GM23338 (cell line): ENCODE measurements around the gene MAPK13. TPM values are rescaled to one million over a fixed set of nuclear protein-coding genes. Genes with fewer than 3 reads are reported as not detected.

Source experiments
- ATAC-seq: fragments of 200-7000 bp; cut with Tn5 transposase; 3 replicates; pipeline ENCODE4 v1.9.1; 2020
- DNase-seq: peaks from one replicate; pipeline ENCODE4 v3.0.0-alpha.2; 2015; ENCODE audit warnings: low spot score
- H2AFZ ChIP-seq: fragments of 200-600 bp; sonication (generic); 2 replicates; pipeline ENCODE4 v1.8.0; 2016; ENCODE audit warnings: antibody characterized with exemption, mild to moderate bottlenecking, moderate library complexity
- H3F3A ChIP-seq: fragments of 200-600 bp; sonication (generic); replicated peaks from 2 replicates; pipeline ENCODE4 v1.8.0; 2017; ENCODE audit warnings: antibody characterized with exemption, mixed run types, low read depth
- H3K27ac ChIP-seq: fragments of 200-600 bp; sonication (generic); 2 replicates; pipeline ENCODE4 v1.6.1; 2016; ENCODE audit warnings: low read depth
- H3K27me3 ChIP-seq: fragments of 200-600 bp; sonication (generic); 2 replicates; pipeline ENCODE4 v1.8.0; 2016; ENCODE audit warnings: mild to moderate bottlenecking, mixed run types, moderate library complexity; ENCODE audit not compliant: insufficient read depth
- H3K36me3 ChIP-seq: fragments of 200-600 bp; sonication (generic); 2 replicates; pipeline ENCODE4 v1.8.0; 2016; ENCODE audit warnings: mild to moderate bottlenecking; ENCODE audit not compliant: insufficient read depth
- H3K4me1 ChIP-seq: fragments of 200-600 bp; sonication (generic); 2 replicates; pipeline ENCODE4 v1.8.0; 2016; ENCODE audit warnings: mild to moderate bottlenecking, moderate library complexity; ENCODE audit not compliant: insufficient read depth
- H3K4me2 ChIP-seq: fragments of 200-600 bp; sonication (generic); 2 replicates; pipeline ENCODE4 v1.7.1; 2017; ENCODE audit warnings: mixed run types
- H3K4me3 ChIP-seq: fragments of 200-600 bp; sonication (generic); 2 replicates; pipeline ENCODE4 v1.6.1; 2016; ENCODE audit warnings: mixed run types
- H3K79me2 ChIP-seq: fragments of 200-600 bp; sonication (generic); replicated peaks from 2 replicates; pipeline ENCODE4 v1.8.0; 2017; ENCODE audit warnings: mild to moderate bottlenecking; ENCODE audit not compliant: insufficient read depth
- H3K9me2 ChIP-seq: fragments of 200-600 bp; sonication (generic); 2 replicates; pipeline ENCODE4 v1.8.0; 2017; ENCODE audit not compliant: insufficient read depth
- H4K20me1 ChIP-seq: fragments of 200-600 bp; sonication (generic); replicated peaks from 2 replicates; pipeline ENCODE4 v1.8.0; 2017; ENCODE audit warnings: mild to moderate bottlenecking; ENCODE audit not compliant: insufficient read depth
- H3K27ac Mint-ChIP-seq: 2 replicates; pipeline ENCODE4 v1.8.0; 2020; ENCODE audit warnings: inconsistent platforms, mild to moderate bottlenecking, moderate library complexity, mixed read lengths
- H3K27me3 Mint-ChIP-seq: 3 replicates; pipeline ENCODE4 v1.8.0; 2022; ENCODE audit warnings: low read depth, mild to moderate bottlenecking, moderate library complexity, mixed read lengths, inconsistent platforms; ENCODE audit not compliant: insufficient read depth, poor library complexity
- H3K36me3 Mint-ChIP-seq: 3 replicates; pipeline ENCODE4 v1.8.0; 2021; ENCODE audit warnings: low read depth, mild to moderate bottlenecking, inconsistent platforms, moderate library complexity, mixed read lengths
- H3K4me1 Mint-ChIP-seq: 3 replicates; pipeline ENCODE4 v1.8.0; 2020; ENCODE audit warnings: mild to moderate bottlenecking, inconsistent platforms, mixed read lengths
- H3K4me3 Mint-ChIP-seq: 3 replicates; pipeline ENCODE4 v1.8.0; 2021; ENCODE audit warnings: moderate library complexity, mild to moderate bottlenecking, inconsistent platforms, mixed read lengths
- H3K9me3 Mint-ChIP-seq: 3 replicates; pipeline ENCODE4 v1.8.0; 2020; ENCODE audit warnings: moderate library complexity, mild to moderate bottlenecking, inconsistent platforms, mixed read lengths
- CREB1 ChIP-seq: fragments of 250-450 bp; sonication (Bioruptor Pico); IDR thresholded peaks from 2 replicates; pipeline ENCODE4 v1.5.0; 2020; ENCODE audit warnings: low read depth, mild to moderate bottlenecking, moderate library complexity
- EZH2 ChIP-seq: fragments of 200-600 bp; sonication (generic); IDR thresholded peaks from one replicate; pipeline ENCODE4 v1.8.0; 2017; ENCODE audit warnings: antibody characterized with exemption, mild to moderate bottlenecking, low read depth; ENCODE audit not compliant: unreplicated experiment
- EZH2phosphoT487 ChIP-seq: fragments of 200-600 bp; sonication (generic); IDR thresholded peaks from one replicate; pipeline ENCODE4 v1.8.1; 2018; ENCODE audit warnings: antibody characterized with exemption; ENCODE audit not compliant: unreplicated experiment
- JUNB ChIP-seq: IDR thresholded peaks from one replicate; pipeline ENCODE4 v1.6.1; 2016; ENCODE audit warnings: antibody characterized with exemption; ENCODE audit not compliant: unreplicated experiment
- NANOG ChIP-seq: IDR thresholded peaks from 2 replicates; pipeline ENCODE4 v1.6.1; 2016; ENCODE audit warnings: antibody characterized with exemption, borderline replicate concordance
- POLR2AphosphoS5 ChIP-seq: IDR thresholded peaks from 2 replicates; pipeline ENCODE4 v1.6.1; 2016; ENCODE audit warnings: antibody characterized with exemption, low read depth
- STAT1 ChIP-seq: IDR thresholded peaks from one replicate; pipeline ENCODE4 v1.6.1; 2016; ENCODE audit warnings: antibody characterized with exemption; ENCODE audit not compliant: unreplicated experiment
- ZNF114 ChIP-seq: fragments of 250-450 bp; sonication (Bioruptor Pico); IDR thresholded peaks from 2 replicates; pipeline ENCODE4 v1.5.0; 2020; ENCODE audit warnings: mild to moderate bottlenecking, moderate library complexity
- ZNF331 ChIP-seq: fragments of 250-450 bp; sonication (Bioruptor Pico); IDR thresholded peaks from 2 replicates; pipeline ENCODE4 v1.5.0; 2020; ENCODE audit warnings: low read depth, mild to moderate bottlenecking, moderate library complexity
- polyA plus RNA-seq: library from polyadenylated mRNA; unstranded; fragments of >200 nt; fragmentation: Nextera tagmentation; extraction: Ambion mirVana; gene quantifications from 2 replicates; pipeline ENCODE4 v1.2.1, GENCODE V29; 2016
- total RNA-seq: library from RNA; depleted of rRNA; stranded (reverse); fragments of >200 nt; shearing (Covaris generic); gene quantifications from 2 replicates; pipeline ENCODE4 v1.2.3, GENCODE V29; 2014
- TF ChIP-seq, protein P1 (sequence below): fragments of 250-450 bp; sonication (Bioruptor Pico); IDR thresholded peaks from 2 replicates; pipeline ENCODE4 v1.5.0; 2020; ENCODE audit warnings: mild to moderate bottlenecking, moderate library complexity
- TF ChIP-seq, protein P2 (sequence below): IDR thresholded peaks from one replicate; pipeline ENCODE4 v1.6.1; 2018; ENCODE audit warnings: antibody characterized with exemption; ENCODE audit not compliant: unreplicated experiment
- TF ChIP-seq, protein P3 (sequence below), 2 experiments: fragments of 200-600 bp in 1 of 2; sonication (generic) in 1 of 2; conservative IDR thresholded peaks; 2 replicates each; pipeline versions ENCODE4 v1.5.1 to v1.6.1; 2016 to 2017; ENCODE audit warnings: antibody characterized with exemption in 2 of 2, low read depth in 2 of 2, mild to moderate bottlenecking in 2 of 2, moderate library complexity in 1 of 2
- TF ChIP-seq, protein P4 (sequence below): IDR thresholded peaks from 2 replicates; pipeline ENCODE4 v1.6.1; 2016; ENCODE audit warnings: antibody characterized with exemption

Gene MAPK13
- total and polyA plus RNA-seq, 2 experiments from 2014 or later = 6.3 to 12.3 TPM

DNA sequence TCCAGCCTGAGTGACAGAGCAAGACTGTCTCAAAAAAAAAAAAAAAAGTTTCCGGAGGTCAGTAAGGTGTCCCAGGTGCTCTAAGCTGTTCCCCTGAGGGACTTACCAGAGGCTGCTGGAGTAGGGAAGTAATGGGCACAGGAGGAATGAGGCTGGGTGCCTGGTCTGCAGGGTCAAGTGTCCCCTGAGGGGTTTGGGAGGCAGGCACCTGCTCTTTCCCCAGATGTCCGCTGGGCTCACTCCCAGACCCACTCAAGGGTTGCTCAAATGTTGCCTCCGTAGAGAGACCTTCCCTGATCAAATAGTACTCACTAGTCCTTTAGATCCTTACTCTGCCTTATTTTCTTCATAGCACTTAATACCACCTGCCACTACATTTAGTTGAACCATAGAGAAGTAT is 5.4 kb upstream of the MAPK13 start:
- Mint-ChIP-seq H3K4me1 (peaks cover 25% of the 10 kb centered on the region), H3K27me3 (peaks cover 9% of the 10 kb centered on the region), H3K4me3 (no peak overlapping the region), H3K27ac (no peak overlapping the region), H3K9me3 (peaks cover 2% of the 10 kb centered on the region; the same call in 1 of the 3 replicates), H3K36me3 (no peaks in the 10 kb centered on the region)
- Histone ChIP-seq H2AFZ (no peak overlapping the region), H4K20me1 (no peaks in the 10 kb centered on the region; the same call in 1 of the 2 replicates), H3K79me2 (no peaks in the 10 kb centered on the region), H3K9me2 (no peaks in the 10 kb centered on the region), H3K4me1 (peaks cover 12% of the 10 kb centered on the region), H3K4me3 (no peak overlapping the region), H3K36me3 (no peaks in the 10 kb centered on the region), H3K27ac (no peak overlapping the region), H3K4me2 (no peak overlapping the region), H3F3A (no peaks in the 10 kb centered on the region), H3K27me3 (peaks cover 7% of the 10 kb centered on the region; the same call in 1 of the 2 replicates)
- no peak for DNase-seq
- TF ChIP-seq ZNF331 (CRISPR knock-in tag) = no peak
- TF ChIP-seq, protein P1, sequence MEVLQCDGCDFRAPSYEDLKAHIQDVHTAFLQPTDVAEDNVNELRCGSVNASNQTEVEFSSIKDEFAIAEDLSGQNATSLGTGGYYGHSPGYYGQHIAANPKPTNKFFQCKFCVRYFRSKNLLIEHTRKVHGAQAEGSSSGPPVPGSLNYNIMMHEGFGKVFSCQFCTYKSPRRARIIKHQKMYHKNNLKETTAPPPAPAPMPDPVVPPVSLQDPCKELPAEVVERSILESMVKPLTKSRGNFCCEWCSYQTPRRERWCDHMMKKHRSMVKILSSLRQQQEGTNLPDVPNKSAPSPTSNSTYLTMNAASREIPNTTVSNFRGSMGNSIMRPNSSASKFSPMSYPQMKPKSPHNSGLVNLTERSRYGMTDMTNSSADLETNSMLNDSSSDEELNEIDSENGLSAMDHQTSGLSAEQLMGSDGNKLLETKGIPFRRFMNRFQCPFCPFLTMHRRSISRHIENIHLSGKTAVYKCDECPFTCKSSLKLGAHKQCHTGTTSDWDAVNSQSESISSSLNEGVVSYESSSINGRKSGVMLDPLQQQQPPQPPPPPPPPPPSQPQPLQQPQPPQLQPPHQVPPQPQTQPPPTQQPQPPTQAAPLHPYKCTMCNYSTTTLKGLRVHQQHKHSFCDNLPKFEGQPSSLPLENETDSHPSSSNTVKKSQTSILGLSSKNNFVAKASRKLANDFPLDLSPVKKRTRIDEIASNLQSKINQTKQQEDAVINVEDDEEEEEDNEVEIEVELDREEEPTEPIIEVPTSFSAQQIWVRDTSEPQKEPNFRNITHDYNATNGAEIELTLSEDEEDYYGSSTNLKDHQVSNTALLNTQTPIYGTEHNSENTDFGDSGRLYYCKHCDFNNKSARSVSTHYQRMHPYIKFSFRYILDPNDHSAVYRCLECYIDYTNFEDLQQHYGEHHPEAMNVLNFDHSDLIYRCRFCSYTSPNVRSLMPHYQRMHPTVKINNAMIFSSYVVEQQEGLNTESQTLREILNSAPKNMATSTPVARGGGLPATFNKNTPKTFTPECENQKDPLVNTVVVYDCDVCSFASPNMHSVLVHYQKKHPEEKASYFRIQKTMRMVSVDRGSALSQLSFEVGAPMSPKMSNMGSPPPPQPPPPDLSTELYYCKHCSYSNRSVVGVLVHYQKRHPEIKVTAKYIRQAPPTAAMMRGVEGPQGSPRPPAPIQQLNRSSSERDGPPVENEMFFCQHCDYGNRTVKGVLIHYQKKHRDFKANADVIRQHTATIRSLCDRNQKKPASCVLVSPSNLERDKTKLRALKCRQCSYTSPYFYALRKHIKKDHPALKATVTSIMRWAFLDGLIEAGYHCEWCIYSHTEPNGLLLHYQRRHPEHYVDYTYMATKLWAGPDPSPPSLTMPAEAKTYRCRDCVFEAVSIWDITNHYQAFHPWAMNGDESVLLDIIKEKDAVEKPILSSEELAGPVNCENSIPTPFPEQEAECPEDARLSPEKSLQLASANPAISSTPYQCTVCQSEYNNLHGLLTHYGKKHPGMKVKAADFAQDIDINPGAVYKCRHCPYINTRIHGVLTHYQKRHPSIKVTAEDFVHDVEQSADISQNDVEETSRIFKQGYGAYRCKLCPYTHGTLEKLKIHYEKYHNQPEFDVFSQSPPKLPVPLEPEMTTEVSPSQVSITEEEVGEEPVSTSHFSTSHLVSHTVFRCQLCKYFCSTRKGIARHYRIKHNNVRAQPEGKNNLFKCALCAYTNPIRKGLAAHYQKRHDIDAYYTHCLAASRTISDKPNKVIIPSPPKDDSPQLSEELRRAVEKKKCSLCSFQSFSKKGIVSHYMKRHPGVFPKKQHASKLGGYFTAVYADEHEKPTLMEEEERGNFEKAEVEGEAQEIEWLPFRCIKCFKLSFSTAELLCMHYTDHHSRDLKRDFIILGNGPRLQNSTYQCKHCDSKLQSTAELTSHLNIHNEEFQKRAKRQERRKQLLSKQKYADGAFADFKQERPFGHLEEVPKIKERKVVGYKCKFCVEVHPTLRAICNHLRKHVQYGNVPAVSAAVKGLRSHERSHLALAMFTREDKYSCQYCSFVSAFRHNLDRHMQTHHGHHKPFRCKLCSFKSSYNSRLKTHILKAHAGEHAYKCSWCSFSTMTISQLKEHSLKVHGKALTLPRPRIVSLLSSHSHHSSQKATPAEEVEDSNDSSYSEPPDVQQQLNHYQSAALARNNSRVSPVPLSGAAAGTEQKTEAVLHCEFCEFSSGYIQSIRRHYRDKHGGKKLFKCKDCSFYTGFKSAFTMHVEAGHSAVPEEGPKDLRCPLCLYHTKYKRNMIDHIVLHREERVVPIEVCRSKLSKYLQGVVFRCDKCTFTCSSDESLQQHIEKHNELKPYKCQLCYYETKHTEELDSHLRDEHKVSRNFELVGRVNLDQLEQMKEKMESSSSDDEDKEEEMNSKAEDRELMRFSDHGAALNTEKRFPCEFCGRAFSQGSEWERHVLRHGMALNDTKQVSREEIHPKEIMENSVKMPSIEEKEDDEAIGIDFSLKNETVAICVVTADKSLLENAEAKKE (CRISPR knock-in tag) = no peak
- TF ChIP-seq ZNF114 (CRISPR knock-in tag) = no peak
- TF ChIP-seq, protein P2, sequence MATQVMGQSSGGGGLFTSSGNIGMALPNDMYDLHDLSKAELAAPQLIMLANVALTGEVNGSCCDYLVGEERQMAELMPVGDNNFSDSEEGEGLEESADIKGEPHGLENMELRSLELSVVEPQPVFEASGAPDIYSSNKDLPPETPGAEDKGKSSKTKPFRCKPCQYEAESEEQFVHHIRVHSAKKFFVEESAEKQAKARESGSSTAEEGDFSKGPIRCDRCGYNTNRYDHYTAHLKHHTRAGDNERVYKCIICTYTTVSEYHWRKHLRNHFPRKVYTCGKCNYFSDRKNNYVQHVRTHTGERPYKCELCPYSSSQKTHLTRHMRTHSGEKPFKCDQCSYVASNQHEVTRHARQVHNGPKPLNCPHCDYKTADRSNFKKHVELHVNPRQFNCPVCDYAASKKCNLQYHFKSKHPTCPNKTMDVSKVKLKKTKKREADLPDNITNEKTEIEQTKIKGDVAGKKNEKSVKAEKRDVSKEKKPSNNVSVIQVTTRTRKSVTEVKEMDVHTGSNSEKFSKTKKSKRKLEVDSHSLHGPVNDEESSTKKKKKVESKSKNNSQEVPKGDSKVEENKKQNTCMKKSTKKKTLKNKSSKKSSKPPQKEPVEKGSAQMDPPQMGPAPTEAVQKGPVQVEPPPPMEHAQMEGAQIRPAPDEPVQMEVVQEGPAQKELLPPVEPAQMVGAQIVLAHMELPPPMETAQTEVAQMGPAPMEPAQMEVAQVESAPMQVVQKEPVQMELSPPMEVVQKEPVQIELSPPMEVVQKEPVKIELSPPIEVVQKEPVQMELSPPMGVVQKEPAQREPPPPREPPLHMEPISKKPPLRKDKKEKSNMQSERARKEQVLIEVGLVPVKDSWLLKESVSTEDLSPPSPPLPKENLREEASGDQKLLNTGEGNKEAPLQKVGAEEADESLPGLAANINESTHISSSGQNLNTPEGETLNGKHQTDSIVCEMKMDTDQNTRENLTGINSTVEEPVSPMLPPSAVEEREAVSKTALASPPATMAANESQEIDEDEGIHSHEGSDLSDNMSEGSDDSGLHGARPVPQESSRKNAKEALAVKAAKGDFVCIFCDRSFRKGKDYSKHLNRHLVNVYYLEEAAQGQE = no peak
- TF ChIP-seq CREB1 (CRISPR knock-in tag) = no peak
- TF ChIP-seq EZH2 = no peak
- TF ChIP-seq JUNB = no peak
- no peak for TF ChIP-seq EZH2phosphoT487
- TF ChIP-seq STAT1 = no peak
- TF ChIP-seq POLR2AphosphoS5 = no peak
- TF ChIP-seq NANOG = no peak
- TF ChIP-seq, protein P3, sequence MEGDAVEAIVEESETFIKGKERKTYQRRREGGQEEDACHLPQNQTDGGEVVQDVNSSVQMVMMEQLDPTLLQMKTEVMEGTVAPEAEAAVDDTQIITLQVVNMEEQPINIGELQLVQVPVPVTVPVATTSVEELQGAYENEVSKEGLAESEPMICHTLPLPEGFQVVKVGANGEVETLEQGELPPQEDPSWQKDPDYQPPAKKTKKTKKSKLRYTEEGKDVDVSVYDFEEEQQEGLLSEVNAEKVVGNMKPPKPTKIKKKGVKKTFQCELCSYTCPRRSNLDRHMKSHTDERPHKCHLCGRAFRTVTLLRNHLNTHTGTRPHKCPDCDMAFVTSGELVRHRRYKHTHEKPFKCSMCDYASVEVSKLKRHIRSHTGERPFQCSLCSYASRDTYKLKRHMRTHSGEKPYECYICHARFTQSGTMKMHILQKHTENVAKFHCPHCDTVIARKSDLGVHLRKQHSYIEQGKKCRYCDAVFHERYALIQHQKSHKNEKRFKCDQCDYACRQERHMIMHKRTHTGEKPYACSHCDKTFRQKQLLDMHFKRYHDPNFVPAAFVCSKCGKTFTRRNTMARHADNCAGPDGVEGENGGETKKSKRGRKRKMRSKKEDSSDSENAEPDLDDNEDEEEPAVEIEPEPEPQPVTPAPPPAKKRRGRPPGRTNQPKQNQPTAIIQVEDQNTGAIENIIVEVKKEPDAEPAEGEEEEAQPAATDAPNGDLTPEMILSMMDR (conservative IDR thresholded peaks at IDR 0.05; ENCODE audit: low read depth in 2 of 2) = no peak
- TF ChIP-seq, protein P4, sequence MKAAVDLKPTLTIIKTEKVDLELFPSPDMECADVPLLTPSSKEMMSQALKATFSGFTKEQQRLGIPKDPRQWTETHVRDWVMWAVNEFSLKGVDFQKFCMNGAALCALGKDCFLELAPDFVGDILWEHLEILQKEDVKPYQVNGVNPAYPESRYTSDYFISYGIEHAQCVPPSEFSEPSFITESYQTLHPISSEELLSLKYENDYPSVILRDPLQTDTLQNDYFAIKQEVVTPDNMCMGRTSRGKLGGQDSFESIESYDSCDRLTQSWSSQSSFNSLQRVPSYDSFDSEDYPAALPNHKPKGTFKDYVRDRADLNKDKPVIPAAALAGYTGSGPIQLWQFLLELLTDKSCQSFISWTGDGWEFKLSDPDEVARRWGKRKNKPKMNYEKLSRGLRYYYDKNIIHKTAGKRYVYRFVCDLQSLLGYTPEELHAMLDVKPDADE = no peak
- no peak for ATAC-seq
